CD4-positive, alpha-beta T cell treated with Interleukin-1 beta for 1 hour (primary cell): ENCODE measurements around the gene FIGN.

Source experiments
- DNase-seq, 2 donors: peaks; one replicate each; pipeline ENCODE4 v3.0.0-alpha.2; 2020 to 2022

Gene FIGN

DNA sequence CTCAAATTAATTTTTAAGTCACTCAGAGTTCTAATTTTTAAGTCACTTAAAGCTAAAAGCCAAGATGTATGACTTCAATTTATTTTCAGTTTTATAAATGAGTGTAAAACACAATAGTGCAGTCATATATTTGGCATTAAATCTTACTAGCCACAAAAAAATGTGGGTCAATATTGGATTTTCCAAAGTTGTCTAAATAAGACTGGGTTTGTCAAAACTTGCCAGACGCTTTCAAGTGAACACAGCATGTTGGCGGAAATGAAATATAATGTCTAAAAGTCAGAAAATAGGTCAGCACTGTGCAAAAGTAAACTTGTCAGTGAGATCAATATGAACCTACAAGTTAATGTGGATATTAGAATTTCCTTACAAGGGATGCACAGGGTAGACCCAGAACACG is 128.9 kb downstream of the FIGN start:
- DNase-seq, result no peak

DNA sequence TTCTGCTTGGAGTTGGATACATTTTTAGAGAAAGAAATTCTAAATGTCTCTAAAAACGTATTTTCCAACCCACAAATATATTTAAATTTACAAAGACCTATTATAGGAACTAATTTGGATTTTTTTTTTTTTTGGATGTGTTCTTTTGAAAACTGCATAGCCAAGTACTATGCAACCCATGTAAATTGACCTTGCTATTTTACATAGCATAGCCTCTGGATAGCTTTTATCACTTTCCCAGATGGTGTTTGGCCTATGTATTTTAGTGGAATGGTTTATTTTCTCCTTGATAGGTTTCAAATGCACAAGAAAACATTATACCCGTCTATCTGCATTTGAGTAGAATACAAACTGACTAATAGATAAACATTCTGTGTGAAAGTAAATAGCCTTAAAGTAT is 130.0 kb downstream of the FIGN start:
- no peak for DNase-seq

DNA sequence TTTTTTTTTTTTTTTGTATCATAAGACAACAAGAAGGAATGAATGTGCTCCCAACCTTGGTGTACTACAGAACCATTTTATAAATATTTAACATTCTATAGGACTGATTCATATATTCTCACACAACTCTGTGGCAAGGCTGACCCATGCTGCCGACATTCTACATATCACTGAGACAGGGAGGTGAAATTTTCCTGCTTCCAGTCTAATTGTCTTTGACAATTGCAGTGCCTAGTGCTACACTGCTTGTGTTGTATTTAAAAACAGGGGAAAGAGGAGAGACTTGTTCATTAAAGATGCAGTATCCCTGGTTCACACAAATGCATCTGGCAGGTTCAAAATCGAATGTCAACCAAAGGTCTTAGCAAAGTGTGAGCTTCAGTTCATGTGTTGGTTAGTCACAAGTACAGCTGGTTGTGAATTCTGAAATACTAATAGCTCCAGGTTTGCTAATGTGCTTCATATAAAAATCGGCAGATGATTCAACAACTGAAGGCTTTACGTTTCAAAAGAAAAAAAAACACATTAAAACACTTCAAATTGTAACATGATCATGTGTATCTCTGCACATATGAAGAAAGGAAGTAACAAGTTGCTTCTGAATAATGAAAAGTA is 130.8 kb downstream of the FIGN start:
- no peak for DNase-seq

DNA sequence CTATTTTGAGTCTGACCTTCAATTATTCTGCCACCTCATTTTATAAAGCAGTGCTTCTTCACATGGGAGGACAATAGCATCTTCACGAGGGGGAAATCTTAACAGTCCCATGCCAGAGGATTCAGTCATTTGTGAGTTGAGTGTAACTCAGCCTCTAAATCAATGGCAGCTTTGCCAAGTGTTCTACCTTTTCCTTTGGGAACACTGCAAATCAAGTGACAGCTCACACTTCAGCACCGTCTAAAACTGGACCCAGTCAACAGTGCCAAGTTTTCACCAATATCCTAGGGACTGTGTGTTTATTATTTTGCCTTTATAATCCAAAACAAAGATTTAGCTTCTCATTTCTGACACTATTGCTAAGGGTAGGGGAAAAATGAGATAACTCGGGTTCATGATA is 133.6 kb downstream of the FIGN start:
- DNase-seq, result no peak

DNA sequence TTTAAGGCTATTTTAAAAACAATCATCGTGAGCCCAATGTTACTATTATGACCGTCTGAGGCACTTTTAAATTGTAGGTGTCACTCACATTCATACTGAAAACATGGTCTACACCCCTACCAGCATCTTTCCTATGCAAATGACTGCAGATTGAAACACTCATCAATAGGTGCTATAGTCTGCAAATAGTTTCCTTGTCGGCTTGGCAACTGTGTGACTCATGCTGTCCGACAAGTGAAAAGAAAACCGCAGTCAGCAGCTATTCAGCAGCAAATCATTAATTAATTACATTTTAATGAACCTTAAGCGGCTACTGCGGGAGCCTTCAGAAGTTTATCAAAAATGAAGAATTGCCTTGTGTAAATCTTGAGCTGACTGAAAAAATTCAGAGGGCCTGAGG is 134.4 kb downstream of the FIGN start:
- DNase-seq, result no peak

DNA sequence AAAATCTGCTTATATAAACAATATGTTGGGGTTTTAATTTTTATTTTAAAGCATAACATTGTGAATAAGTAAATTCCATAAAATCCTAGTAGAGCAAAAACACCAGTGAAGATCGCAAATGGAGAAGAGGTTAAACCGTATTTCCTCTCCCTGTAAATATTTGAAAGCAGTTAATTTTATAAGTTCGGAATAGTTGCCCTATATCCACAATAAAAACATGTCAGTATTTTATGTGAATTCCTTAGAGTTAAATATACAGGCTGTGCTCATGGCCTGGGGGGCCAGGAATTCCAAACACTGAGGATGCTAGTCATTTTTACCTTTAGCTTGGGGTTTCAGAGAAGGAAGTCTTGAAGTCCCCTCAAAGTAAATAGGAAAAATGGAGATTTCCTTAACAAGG is 135.0 kb downstream of the FIGN start:
- DNase-seq, result no peak

DNA sequence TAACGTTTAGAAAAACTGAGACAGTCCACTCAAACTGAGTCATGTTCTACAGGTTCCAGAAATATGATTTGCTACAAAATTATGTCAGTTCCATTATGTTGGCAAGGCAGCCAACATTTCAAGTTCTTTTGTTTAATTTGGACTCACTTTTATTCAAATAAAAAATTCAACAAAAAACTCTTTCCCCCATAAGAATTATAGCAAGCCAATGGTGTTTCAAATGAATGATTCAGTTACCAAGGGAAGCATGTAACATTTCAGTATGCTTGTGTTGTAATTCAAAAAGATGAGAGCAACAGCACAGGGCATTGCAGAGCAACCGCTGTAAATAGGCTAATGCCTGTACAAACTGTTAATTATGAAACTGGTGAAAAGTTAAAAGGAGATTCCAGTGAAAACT is 140.8 kb downstream of the FIGN start:
- DNase-seq, result no peak

DNA sequence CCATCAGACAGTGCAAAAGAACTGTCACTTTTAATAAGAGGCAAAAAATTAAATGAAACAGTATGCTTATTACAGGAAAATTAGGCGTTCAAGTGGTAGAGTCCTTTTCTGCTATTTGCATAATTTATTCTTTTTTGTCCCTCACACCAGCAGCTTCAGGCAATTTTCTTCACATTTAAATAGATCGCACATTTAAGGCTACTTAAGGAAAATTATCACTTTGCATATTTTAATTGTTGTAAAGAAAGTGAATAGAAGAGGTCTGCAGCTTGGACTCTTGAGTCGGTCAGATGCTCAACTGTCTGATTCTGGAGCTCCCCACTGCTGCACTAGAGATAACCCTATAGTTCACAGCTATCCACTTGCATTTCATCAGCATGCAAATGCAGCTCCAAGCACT is 141.3 kb downstream of the FIGN start:
- no peak for DNase-seq

DNA sequence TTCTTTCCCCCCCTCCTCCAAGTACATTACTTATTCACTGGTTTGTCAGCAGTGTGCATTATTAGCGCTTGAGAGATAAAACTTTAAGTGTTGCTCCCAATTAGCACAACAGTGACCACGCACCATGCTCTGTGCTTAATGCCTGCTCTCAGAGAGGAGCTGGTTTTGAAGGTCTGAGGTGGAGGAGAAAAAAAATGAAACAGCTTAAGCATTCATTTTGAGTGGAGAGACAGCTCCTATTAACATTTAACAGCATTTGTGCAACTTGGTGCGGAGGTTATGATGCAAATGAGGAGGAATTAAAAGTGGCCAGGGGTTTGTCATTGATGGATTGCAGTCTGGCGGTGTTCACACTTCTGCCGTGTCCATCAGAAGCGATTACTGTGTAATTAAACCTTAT is 141.8 kb downstream of the FIGN start:
- DNase-seq, result no peak

DNA sequence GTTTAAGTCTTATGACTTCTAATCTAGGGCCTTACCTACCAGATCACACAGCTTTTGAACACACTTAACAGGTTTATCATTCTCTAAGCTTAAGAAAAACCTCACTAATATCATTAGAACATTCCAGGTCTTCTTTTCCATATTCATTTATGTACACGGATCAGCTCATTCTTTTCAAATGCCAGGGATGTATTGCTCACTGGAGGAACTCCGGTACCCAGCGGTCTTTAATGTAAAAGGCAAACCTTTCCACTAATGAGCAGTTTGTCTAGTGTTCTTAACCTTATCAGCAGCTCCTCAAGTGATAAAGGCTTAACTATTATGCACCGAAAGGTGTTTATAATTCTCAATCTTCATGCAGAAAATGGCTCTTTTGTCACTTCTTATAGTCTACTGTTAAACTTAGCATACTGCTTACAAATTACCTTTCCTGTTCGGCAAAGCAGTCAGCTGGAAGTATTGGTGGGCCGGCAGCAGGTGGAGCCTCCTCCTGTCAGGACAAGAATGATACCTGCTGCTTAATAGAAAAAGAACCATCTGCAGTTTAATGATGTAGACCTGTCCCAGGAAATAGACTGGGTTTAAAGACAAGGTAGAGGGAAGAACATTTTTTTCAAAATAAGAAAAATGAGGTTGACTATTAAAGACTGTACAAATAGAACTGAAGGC is 142.7 kb downstream of the FIGN start:
- no peak for DNase-seq

DNA sequence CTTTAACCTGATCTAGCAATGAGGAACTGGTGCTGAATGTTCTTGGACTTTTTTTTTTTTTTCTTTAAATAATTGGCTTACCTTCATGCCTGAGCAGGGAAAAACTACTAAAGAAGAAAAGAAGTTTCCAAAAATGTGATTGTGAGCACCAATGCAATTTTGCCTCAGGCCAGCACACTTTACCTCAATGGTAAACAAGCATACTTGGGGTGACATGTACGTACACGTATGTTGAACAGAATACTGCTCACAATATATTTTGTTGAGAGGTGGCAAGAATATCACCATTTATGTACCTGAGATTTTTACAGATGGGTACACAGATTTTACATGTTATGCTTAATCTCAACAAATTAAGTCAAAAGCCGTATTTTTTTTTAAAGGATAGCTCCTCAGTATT is 144.3 kb downstream of the FIGN start:
- DNase-seq, result no peak

DNA sequence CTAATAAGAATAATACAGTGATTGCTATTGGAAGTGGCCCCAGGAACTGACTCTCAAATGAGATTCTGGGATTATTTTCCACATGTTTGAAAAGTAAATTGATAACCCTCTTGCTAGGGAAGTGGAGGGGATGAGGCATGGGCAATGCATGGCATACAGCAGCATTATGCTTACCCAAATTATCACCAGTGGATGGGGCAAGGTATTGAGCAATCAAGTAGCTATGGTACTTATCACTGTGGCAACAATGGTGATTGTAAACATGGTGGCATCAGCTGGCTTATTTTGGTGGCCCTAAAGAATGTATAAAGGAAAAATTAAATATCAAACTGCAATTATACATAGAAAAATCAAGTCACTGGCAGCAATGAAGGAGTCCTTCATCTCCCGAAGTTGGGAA is 155.1 kb downstream of the FIGN start:
- no peak for DNase-seq

DNA sequence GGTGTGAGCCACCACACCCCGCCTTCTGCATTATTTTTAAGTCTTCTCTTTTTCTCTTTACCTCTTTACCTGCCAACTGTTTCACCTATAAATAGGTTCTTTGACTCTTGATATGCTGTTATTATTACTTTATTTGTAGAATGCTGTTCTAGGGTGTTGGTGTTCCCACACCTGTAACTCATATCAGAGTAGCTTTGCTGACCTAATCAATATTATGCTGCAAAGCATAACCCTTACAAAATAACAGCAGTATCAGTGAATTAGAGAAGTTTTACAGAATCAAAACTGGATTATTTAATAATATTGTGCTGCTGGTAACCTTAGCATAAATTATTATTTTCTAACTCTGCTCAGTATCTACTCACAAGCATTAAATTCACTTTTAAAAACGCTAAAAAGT is 161.5 kb downstream of the FIGN start:
- no peak for DNase-seq

DNA sequence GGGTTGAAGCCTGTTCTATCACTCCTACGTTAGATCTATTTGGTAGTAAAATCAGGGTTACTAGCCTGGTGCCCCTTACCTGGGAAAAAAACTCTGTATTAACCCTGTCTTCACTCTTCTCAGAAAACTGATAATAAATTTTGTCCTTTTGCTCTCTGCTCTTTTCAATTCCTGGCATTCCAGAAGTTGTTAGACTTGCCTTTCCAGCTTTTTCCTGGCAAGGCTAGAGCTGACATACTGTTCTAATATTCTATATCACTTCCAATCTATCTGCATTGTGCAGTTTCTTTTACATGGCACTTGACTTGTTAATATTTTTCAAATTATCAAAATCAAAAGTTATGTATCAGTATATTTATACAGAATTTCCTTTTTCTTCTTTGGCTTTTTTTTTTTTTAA is 162.2 kb downstream of the FIGN start:
- DNase-seq, result no peak

DNA sequence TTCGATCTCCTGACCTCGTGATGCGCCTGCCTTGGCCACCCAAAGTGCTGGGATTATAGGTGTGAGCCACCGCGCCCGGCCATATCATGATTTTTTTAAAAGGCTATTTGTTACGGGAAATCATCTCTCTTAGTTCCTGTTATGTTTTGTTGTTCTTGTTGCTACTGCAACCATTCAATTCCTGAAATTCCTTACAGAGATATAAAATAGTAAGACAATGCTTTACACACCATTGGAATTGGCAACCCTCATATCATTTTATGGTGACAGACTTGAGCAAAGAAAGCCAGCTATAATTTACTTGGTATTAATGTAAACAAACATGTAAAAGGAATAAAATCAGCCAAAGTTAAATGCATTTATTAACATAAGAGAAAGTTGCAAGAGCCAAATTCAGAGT is 163.0 kb downstream of the FIGN start:
- no peak for DNase-seq

DNA sequence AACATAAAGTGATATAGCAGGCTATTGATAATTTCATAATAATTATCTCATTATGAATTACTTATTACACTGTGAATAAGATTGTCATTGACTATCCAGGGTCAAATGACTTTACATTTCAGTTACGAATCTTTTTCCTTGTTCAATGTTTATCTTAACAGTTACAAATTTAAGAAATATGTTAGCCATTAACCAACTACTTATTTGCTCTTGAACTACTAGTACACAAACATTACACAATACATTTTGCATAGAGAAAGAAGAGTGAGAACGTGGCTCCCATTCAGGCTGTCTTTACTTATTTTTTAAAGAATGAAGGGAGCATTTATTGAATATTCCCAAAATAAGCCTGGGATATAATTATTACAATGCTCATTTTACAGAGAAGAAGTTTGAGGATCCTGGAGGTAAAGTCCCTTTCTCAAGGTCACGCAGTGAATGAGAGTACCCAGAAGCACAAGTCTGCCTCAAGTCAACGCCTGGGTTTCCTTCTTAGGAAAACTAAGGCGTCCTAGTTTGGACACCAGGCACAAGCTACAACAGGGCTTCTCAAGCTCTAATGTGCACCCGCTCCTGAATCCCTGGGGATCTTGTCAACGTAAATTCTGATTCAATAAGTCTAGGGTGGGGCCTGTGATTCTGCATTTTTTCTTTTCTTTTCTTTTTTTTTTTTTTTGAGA is 164.2 kb downstream of the FIGN start:
- no peak for DNase-seq

DNA sequence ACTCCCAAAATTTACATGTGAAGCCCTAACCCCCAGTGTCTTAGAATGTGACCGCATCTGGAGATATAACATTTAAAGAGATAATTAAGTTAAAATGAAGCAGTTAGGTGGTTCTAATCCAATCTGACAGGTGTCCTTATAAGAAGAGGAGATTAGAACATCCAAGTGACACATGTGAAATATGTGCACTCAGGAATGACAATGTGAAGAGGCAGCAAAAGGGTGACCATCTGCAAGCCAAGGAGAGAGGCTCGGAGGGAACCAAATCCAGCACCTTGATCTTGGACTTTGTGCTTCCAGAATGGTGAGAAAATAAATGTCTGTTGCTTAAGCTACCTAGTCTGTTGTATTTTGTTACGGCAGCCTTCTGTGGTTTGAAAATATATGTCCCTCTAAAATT is 165.4 kb downstream of the FIGN start:
- DNase-seq, result no peak

DNA sequence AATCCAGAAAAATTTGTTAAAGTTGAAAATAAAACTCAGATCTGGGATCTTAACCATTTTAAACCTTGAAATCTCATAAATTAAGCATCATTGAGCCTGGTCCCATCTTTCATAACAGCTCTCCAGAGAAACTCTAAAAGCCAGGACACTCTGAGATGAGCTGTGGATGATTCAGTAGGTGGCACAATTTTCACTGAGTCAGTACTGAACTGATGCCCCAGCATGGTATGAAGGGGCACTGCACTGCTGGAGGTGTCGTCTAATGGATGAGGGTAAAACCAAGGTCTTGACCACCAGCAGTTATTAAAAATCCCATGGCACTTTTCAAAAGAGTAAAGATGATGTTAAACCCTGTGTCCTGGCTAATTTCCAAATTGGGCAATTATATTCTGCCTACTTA is 170.6 kb downstream of the FIGN start:
- DNase-seq, result no peak

DNA sequence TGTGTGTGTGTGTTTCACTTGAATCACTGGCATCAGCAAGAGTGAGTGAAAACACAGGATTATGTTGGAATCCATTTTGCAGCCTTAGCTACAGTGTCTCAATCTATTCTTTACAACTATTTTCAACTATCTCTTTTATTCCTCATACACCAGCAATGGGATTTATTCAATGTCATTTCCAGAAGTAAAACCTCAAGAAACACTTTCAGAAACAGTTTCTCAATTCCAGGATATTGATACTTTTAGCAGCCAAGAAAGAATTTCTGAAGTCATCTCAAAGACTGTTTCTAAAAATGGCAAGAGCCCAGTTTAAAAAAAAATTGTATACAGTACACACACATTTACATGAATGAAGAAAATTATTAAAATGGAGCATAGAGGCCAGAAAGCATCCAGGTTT is 171.6 kb downstream of the FIGN start:
- DNase-seq, result no peak

DNA sequence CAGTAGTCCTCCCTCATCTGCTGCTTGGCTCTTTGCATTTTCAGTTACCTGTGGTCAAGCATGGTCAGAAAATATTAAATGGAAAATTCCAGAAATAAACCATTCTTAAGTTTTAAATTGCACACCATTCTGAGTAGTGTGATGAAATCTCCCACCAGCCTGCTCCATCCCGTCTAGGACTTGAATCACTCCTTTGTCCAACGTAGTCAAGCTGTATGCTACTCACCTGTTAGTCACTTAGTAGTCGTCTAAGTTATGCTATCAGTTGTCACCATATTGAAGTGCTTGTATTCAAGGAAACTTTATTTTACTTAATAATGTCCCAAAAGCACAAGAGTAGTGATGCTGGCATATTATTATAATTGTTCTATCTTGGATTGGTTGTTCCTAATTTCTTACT is 172.5 kb downstream of the FIGN start:
- no peak for DNase-seq

DNA sequence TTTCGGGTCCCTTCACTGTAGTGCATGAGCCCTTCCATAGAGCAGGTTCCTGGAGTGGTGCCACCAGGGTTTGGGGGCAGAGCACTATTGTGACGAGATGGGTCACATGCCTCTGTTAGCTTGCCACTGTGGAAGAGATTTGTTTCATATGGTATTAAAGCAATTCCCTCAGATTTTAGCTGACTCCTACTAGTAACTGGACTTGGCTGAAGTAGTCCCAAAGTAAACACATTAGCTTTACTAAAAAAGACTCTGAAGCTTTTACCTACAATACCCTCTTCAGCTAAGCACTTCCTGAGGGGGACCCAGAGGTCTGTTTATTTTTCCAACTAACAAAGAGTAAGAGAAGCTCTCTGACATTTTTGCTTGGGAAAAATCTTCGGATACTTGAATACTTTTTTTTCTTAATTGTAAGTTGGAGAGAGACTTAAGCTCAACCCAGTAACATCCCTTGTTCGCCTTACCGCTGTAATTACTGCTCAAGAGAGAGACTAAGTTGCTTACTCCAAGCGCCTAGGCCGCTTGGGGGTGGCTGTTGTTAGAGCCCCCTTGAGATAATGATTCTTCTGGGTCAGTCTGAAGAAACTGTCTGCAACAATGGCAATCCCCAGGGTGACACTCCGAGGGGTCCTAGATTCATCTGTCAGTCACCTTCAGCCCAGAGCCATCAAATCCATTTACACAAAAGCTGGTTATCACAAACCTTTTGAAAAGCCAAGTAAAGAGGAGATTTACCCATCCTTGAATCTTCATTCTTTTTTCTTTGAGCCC is 177.4 kb downstream of the FIGN start:
- no peak for DNase-seq

DNA sequence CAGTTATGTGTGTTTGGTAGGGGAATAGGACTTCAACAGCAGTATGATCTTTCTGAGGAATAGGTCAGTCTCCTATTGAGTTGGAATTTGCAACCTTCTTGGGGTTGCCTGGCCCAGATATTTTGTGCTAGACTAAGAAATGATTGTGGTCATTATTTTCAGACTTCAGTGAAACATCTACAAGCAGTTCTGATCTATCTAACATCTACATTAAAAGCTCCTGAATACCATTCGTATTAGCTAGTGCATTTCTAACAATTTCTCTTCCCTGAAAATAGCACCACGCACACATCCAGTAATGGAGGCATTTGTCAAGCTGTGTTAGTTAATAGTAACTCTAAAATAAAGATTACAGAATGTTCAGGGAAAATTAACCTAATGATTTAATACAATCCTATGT is 179.3 kb downstream of the FIGN start:
- no peak for DNase-seq

DNA sequence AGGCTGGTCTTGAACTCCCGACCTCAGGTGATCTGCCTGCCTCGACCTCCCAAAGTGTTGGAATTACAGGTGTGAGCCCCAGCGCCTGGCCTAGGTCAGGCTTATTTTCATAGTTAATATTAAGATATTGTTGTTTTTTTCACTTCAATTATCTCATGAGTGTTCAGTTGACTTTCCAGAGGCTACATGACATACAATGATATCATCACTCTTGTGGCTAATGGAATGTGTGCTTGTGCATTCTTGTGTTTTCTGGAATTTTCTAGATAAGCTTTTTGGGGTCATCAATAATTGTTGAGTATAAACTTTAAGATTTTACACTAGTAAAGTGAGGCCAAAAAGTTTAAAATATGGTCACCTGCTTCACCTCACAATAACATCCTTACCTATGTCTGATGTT is 180.9 kb downstream of the FIGN start:
- DNase-seq, result no peak

DNA sequence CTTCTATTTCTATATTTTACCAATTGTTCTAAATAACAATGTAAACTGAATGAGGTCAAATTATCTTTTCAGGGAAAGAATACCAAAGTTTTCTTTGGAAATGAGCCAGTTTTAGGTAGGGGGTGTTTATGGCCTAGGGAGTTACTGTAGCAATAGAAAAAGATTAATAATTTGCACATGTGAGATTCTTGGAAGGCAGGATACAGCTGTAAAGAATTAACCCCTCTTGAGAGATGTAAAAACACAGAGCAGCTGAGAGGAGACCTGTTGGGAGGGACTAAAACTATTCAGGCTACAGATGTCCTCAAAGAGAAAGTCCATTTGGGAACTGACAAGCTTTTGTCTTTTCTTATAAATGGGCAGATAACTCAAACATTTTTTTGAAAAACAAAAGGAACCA is 182.2 kb downstream of the FIGN start:
- DNase-seq, result no peak
